ENCODE data around the gene PLCG1. TPM values are rescaled to one million over a fixed set of nuclear protein-coding genes. Genes with fewer than 3 reads are reported as not detected.

Gene PLCG1
- total RNA-seq, 1 experiment from 2014 or later = 64.1 TPM

- Histone ChIP-seq H3F3A (ENCODE audit: insufficient read depth, low read depth) (no peaks in the 10 kb centered on the region), H3K36me3 (ENCODE audit: low read depth) (0 out of 2 replicates have a peak, but pooled peaks cover 6% of the 10 kb centered on the region), H2AFZ (no peak overlapping the region), H3K4me1 (replicated peaks; ENCODE audit: insufficient read depth) (peaks cover 11% of the 10 kb centered on the region), H3K27me3 (ENCODE audit: insufficient read depth, low read depth) (no peaks in the 10 kb centered on the region), H3K4me2 (no peak overlapping the region), H3K4me3 (no peak overlapping the region), H3K9me3 (ENCODE audit: insufficient read depth, low read depth) (no peaks in the 10 kb centered on the region), H3K27ac (no peak overlapping the region), H3K79me2 (ENCODE audit: low read depth) (no peaks in the 10 kb centered on the region), H4K20me1 (ENCODE audit: insufficient read depth) (no peaks in the 10 kb centered on the region), H3K9me2 (ENCODE audit: insufficient read depth) (no peaks in the 10 kb centered on the region)
- BruUV-seq (replicated peaks) = no TSS peak
- intact Hi-C loops (cut with micrococcal nuclease; ENCODE audit: unreplicated experiment) = loop anchor here (10.0 kb wide), 1 partner anchor 230 kb away; no protein-coding TSS in a partner anchor
- TF ChIP-seq, protein P1, sequence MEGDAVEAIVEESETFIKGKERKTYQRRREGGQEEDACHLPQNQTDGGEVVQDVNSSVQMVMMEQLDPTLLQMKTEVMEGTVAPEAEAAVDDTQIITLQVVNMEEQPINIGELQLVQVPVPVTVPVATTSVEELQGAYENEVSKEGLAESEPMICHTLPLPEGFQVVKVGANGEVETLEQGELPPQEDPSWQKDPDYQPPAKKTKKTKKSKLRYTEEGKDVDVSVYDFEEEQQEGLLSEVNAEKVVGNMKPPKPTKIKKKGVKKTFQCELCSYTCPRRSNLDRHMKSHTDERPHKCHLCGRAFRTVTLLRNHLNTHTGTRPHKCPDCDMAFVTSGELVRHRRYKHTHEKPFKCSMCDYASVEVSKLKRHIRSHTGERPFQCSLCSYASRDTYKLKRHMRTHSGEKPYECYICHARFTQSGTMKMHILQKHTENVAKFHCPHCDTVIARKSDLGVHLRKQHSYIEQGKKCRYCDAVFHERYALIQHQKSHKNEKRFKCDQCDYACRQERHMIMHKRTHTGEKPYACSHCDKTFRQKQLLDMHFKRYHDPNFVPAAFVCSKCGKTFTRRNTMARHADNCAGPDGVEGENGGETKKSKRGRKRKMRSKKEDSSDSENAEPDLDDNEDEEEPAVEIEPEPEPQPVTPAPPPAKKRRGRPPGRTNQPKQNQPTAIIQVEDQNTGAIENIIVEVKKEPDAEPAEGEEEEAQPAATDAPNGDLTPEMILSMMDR (conservative IDR thresholded peaks at IDR 0.05) = no peak
- no peak for TF ChIP-seq EZH2 (IDR thresholded peaks at IDR 0.05; ENCODE audit: low read depth)
- no peak for DNase-seq
- POLR2A ChIA-PET (ENCODE audit: unreplicated experiment) = no interaction called here
- CTCF ChIA-PET = no interaction called here
Measured at GRCh38 chr20:41174782-41175181, 37.4 kb downstream of the PLCG1 start.

DNA sequence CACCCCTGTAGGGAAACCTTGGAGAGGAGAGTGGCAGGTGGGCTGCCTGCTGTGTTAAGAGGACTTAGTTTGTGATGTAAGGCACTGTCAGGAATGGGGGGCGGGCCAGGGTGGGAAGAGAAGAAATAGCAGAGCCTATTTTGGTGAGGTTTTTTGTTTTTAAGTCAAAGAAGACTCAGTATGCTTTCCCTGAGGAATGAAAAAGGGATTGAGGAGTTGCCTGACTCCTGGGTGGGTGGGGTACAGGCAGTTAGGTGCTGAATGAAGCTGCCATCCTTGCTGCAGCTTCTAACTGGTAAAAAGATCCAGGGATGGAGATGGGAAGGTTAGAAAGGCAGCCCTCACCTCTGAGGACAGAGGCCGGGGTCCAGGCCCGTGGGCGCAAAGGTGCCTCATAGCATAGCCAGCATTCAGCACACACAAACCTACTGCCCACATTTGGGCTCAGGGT is 37.9 kb downstream of the PLCG1 start:
- H3K4me3 ChIP-seq = no peak overlapping the region
- TF ChIP-seq, protein P1 (conservative IDR thresholded peaks at IDR 0.05) = no peak
- TF ChIP-seq EZH2 (IDR thresholded peaks at IDR 0.05; ENCODE audit: low read depth) = no peak
- no peaks in the 10 kb centered on the region for H4K20me1 ChIP-seq (ENCODE audit: insufficient read depth)
- no peaks in the 10 kb centered on the region for H3F3A ChIP-seq (ENCODE audit: insufficient read depth, low read depth)
- no TSS peak for BruUV-seq (replicated peaks)
- intact Hi-C loops (cut with micrococcal nuclease; ENCODE audit: unreplicated experiment) = loop anchor here (10.0 kb wide), 1 partner anchor 230 kb away; no protein-coding TSS in a partner anchor
- no peaks in the 10 kb centered on the region for H3K27me3 ChIP-seq (ENCODE audit: insufficient read depth, low read depth)
- H3K9me3 ChIP-seq (ENCODE audit: insufficient read depth, low read depth) = no peaks in the 10 kb centered on the region
- ChIA-PET CTCF (interaction anchor here (1.1 kb wide), 1 partner anchor 164 kb away, joined by 5 read pairs; no protein-coding TSS in a partner anchor), POLR2A (ENCODE audit: unreplicated experiment) (no interaction called here)
- 0 out of 2 replicates have a peak, but pooled peaks cover 6% of the 10 kb centered on the region for H3K36me3 ChIP-seq (ENCODE audit: low read depth)
- no peak overlapping the region for H2AFZ ChIP-seq
- no peak overlapping the region for H3K27ac ChIP-seq
- no peak overlapping the region for H3K4me2 ChIP-seq
- H3K9me2 ChIP-seq (ENCODE audit: insufficient read depth) = no peaks in the 10 kb centered on the region
- no peaks in the 10 kb centered on the region for H3K79me2 ChIP-seq (ENCODE audit: low read depth)
- H3K4me1 ChIP-seq (replicated peaks; ENCODE audit: insufficient read depth) = peaks cover 11% of the 10 kb centered on the region
- DNase-seq = no peak

- no TSS peak for BruUV-seq (replicated peaks)
Measured at GRCh38 chr20:41175727-41176330, 38.5 kb downstream of the PLCG1 start.

More at GRCh38 chr20:41175727-41176330, 38.5 kb downstream of the PLCG1 start:
- Histone ChIP-seq H3K4me3 (no peak overlapping the region), H3K9me2 (ENCODE audit: insufficient read depth) (no peaks in the 10 kb centered on the region), H3F3A (ENCODE audit: insufficient read depth, low read depth) (no peaks in the 10 kb centered on the region), H3K9me3 (ENCODE audit: insufficient read depth, low read depth) (no peaks in the 10 kb centered on the region), H3K27me3 (ENCODE audit: insufficient read depth, low read depth) (no peaks in the 10 kb centered on the region), H3K4me2 (no peak overlapping the region), H3K4me1 (replicated peaks; ENCODE audit: insufficient read depth) (peaks cover 11% of the 10 kb centered on the region), H3K27ac (no peak overlapping the region), H2AFZ (no peak overlapping the region), H3K36me3 (ENCODE audit: low read depth) (0 out of 2 replicates have a peak, but pooled peaks cover 6% of the 10 kb centered on the region), H3K79me2 (ENCODE audit: low read depth) (no peaks in the 10 kb centered on the region), H4K20me1 (ENCODE audit: insufficient read depth) (no peaks in the 10 kb centered on the region)
- CTCF ChIA-PET = interaction anchor here (0.6 to 1.1 kb wide), 2 partner anchors 59 to 164 kb away, joined by 3 to 5 read pairs; no protein-coding TSS in a partner anchor
- no peak for DNase-seq
- POLR2A ChIA-PET (ENCODE audit: unreplicated experiment) = no interaction called here
- TF ChIP-seq, protein P1 (conservative IDR thresholded peaks at IDR 0.05) = no peak
- TF ChIP-seq EZH2 (IDR thresholded peaks at IDR 0.05; ENCODE audit: low read depth) = no peak
- intact Hi-C loops (cut with micrococcal nuclease; ENCODE audit: unreplicated experiment) = loop anchor here (10.0 kb wide), 1 partner anchor 229 kb away; no protein-coding TSS in a partner anchor
